ENCODE results near the gene CARD8. TPM values are rescaled to one million over a fixed set of nuclear protein-coding genes. Genes with fewer than 3 reads are reported as not detected.

CARD8 gene
- total and polyA plus RNA-seq, 10 of the 15 experiments (the other 5 are each of a cell fraction or from before 2014, with no cell fraction given) = 39.8 to 69.8 (median 46.1) TPM

DNA sequence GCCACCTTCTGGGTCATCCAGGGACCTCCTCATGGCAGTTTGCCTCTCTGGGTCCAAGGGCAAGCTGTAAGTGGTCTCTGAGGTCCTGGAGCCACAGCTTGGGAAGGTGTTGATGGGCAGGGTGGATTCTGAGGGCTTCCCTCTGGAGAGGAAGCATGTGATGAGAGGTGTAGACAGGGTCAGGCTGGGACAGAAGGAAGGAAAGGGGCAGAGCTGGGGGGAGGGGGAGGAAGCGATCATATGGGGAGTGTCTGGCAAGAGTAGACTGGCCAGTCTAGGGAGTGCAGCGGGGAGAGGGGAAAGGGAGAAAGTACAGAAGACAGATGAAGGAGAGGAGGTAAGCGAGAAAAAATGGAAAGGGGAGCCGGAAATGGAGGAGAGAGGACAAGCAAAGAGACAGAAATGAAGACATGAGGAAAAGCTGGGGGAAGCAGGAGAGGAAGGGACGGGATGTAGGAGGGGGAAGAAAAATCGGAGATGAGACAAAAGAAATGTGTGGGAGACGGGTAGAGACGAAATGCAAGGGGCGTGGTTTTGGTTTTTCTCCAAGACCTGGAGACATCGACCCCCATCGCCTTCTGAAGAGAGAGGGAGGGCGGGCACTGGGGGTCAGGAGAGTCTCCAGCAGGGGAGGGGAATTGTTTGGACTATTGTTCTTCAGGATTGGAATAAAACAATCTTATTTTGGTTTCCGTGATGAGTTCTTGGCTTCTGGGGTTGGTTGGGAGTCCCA lies 58.6 kb downstream of the CARD8 start:
- RAD21 ChIA-PET (ENCODE audit: unreplicated experiment) = no interaction called here
- WGBS (ENCODE audit: insufficient coverage, insufficient replicate concordance, low lambda C conversion rate, missing lambda C conversion rate) = 85% methylated on average over 9 of the region's 13 CpGs
- SMC1A ChIA-PET (ENCODE audit: uncharacterized antibody, unreplicated experiment) = no interaction called here
- in situ Hi-C loops (cut with MboI) = no loop called here
- CTCF ChIA-PET = no interaction called here
- H3K4me3 ChIP-seq = no peak overlapping the region
- H3K9me3 ChIP-seq (replicated peaks; ENCODE audit: control insufficient read depth, insufficient read depth, low read length) = no peaks in the 10 kb centered on the region
- TF ChIP-seq ZBED1 (IDR thresholded peaks at IDR 0.05; ENCODE audit: borderline replicate concordance) (no peak), TCF12 (IDR thresholded peaks at IDR 0.05; ENCODE audit: low read depth, low read length) (no peak), KDM1A (IDR thresholded peaks at IDR 0.05; ENCODE audit: borderline replicate concordance) (no peak)
- no peak overlapping the region for H2AFZ ChIP-seq (ENCODE audit: control insufficient read depth, low read depth, low read length)
- H3K79me2 ChIP-seq (ENCODE audit: control insufficient read depth, insufficient read depth, low read length) = no peaks in the 10 kb centered on the region
- POLR2A ChIA-PET = no interaction called here
- BruUV-seq (replicated peaks) = no TSS peak
- no peaks in the 10 kb centered on the region for H3K36me3 ChIP-seq (ENCODE audit: control insufficient read depth in 2 of 2, insufficient read depth in 2 of 2, low read length in 1 of 2)
- H3K27ac ChIP-seq (ENCODE audit: control insufficient read depth, insufficient read depth) = no peak overlapping the region
- no peaks in the 10 kb centered on the region for H3K27me3 ChIP-seq (replicated peaks in 1 of 2; ENCODE audit: control insufficient read depth in 2 of 2, insufficient read depth in 2 of 2, low read length in 1 of 2)
- FAIRE-seq (no peak), DNase-seq (ENCODE audit: low read depth, low spot score) (no peak), ATAC-seq (no peak)
- H3K4me2 ChIP-seq (ENCODE audit: control insufficient read depth, insufficient read depth) = no peak overlapping the region
- H3K4me1 ChIP-seq (ENCODE audit: control insufficient read depth, insufficient read depth, low read length) = no peaks in the 10 kb centered on the region
- H4K20me1 ChIP-seq (ENCODE audit: control insufficient read depth, insufficient read depth) = no peaks in the 10 kb centered on the region
- no peak overlapping the region for H3K9ac ChIP-seq (ENCODE audit: control insufficient read depth, insufficient read depth, low read length)
- intact Hi-C loops (cut with micrococcal nuclease; ENCODE audit: unreplicated experiment) = no loop called here

GRCh38 chr19:48196321-48196763 lies 59.4 kb downstream of the CARD8 start:
- POLR2A ChIA-PET = no interaction called here
- BruUV-seq (replicated peaks) = TSS peak; percentile 78
- intact Hi-C loops (cut with micrococcal nuclease; ENCODE audit: unreplicated experiment) = no loop called here

More at GRCh38 chr19:48196321-48196763, 59.4 kb downstream of the CARD8 start:
- ATAC-seq (no peak), DNase-seq (ENCODE audit: low read depth, low spot score) (no peak), FAIRE-seq (no peak)
- 87% methylated on average over 23 of the region's 23 CpGs for WGBS (ENCODE audit: insufficient coverage, insufficient replicate concordance, low lambda C conversion rate, missing lambda C conversion rate)
- Histone ChIP-seq H3K9me3 (replicated peaks; ENCODE audit: control insufficient read depth, insufficient read depth, low read length) (no peaks in the 10 kb centered on the region), H3K4me3 (no peak overlapping the region), H3K79me2 (ENCODE audit: control insufficient read depth, insufficient read depth, low read length) (no peaks in the 10 kb centered on the region), H2AFZ (ENCODE audit: control insufficient read depth, low read depth, low read length) (no peak overlapping the region), H4K20me1 (ENCODE audit: control insufficient read depth, insufficient read depth) (no peaks in the 10 kb centered on the region), H3K4me1 (ENCODE audit: control insufficient read depth, insufficient read depth, low read length) (no peaks in the 10 kb centered on the region), H3K27me3 (replicated peaks in 1 of 2; ENCODE audit: control insufficient read depth in 2 of 2, insufficient read depth in 2 of 2, low read length in 1 of 2) (no peaks in the 10 kb centered on the region), H3K9ac (ENCODE audit: control insufficient read depth, insufficient read depth, low read length) (no peak overlapping the region), H3K4me2 (ENCODE audit: control insufficient read depth, insufficient read depth) (no peak overlapping the region), H3K27ac (ENCODE audit: control insufficient read depth, insufficient read depth) (no peak overlapping the region), H3K36me3 (ENCODE audit: control insufficient read depth in 2 of 2, insufficient read depth in 2 of 2, low read length in 1 of 2) (no peaks in the 10 kb centered on the region)
- in situ Hi-C loops (cut with MboI) = no loop called here
- ChIA-PET CTCF (no interaction called here), SMC1A (ENCODE audit: uncharacterized antibody, unreplicated experiment) (no interaction called here), RAD21 (ENCODE audit: unreplicated experiment) (no interaction called here)
- TF ChIP-seq E2F4 (IDR thresholded peaks at IDR 0.05; ENCODE audit: low read depth, low read length) (no peak), ZSCAN29 (IDR thresholded peaks at IDR 0.05) (no peak), MAX (IDR thresholded peaks at IDR 0.05; ENCODE audit: low read depth, low read length) (no peak), ETV6 (conservative IDR thresholded peaks at IDR 0.05 in 1 of 2, IDR thresholded peaks at IDR 0.05 in 1 of 2; ENCODE audit: borderline replicate concordance in 1 of 2, low read depth in 1 of 2) (no peak), SMARCA5 (IDR thresholded peaks at IDR 0.05) (no peak), PML (IDR thresholded peaks at IDR 0.05; ENCODE audit: low read length) (no peak), SREBF1 (IDR thresholded peaks at IDR 0.05; ENCODE audit: low read length) (no peak), HDAC2 (IDR thresholded peaks at IDR 0.05) (no peak), USF2 (IDR thresholded peaks at IDR 0.05; ENCODE audit: borderline replicate concordance, low read depth, low read length) (no peak), NBN (IDR thresholded peaks at IDR 0.05) (no peak), FOXK2 (IDR thresholded peaks at IDR 0.05) (no peak), IKZF1 (conservative IDR thresholded peaks at IDR 0.05) (no peak), POU2F2 (IDR thresholded peaks at IDR 0.05; ENCODE audit: borderline replicate concordance, low read depth, low read length) (no peak)

All from GM12878 (cell line).